CD4-positive, CD25-positive, alpha-beta regulatory T cell (primary cell): ENCODE measurements around the gene SORCS1. TPM values are rescaled to one million over a fixed set of nuclear protein-coding genes. Genes with fewer than 3 reads are reported as not detected.

ENCODE experiments used
- ATAC-seq, 2 donors: fragments of 150-1000 bp; cut with Tn5 transposase; one replicate each; pipeline ENCODE4 v1.10.0; 2021; ENCODE audit warnings: low read depth in 2 of 2, moderate number of reproducible peaks in 2 of 2, moderate library complexity in 1 of 2
- DNase-seq, 3 donors: peaks; one replicate each; pipeline versions ENCODE4 v3.0.0 to v3.0.0-alpha.2; 2012 to 2022; ENCODE audit warnings: mixed read lengths in 1 of 3
- H3K27ac ChIP-seq: one replicate; pipeline ENCODE4 v1.7.0; 2013; ENCODE audit warnings: mild to moderate bottlenecking, low read length; ENCODE audit not compliant: insufficient read depth, poor library complexity, severe bottlenecking
- H3K27me3 ChIP-seq: one replicate; pipeline ENCODE4 v1.7.0; 2013; ENCODE audit warnings: low read length; ENCODE audit not compliant: control insufficient read depth, insufficient read depth
- H3K36me3 ChIP-seq: one replicate; pipeline ENCODE4 v1.7.0; 2013; ENCODE audit warnings: mild to moderate bottlenecking, low read length, moderate library complexity; ENCODE audit not compliant: control insufficient read depth, insufficient read depth
- H3K4me1 ChIP-seq: 2 replicates; pipeline ENCODE4 v1.7.0; 2013; ENCODE audit warnings: mild to moderate bottlenecking, low read length; ENCODE audit not compliant: insufficient read depth, control insufficient read depth, poor library complexity, severe bottlenecking
- H3K4me3 ChIP-seq: one replicate; pipeline ENCODE4 v1.7.0; 2013; ENCODE audit warnings: low read depth, mild to moderate bottlenecking, low read length, moderate library complexity
- H3K9me3 ChIP-seq, 2 experiments: 1 replicate in 1 of 2; 2 replicates in 1 of 2; pipeline ENCODE4 v1.7.0; 2013; ENCODE audit warnings: low read length in 2 of 2, mild to moderate bottlenecking in 1 of 2, moderate library complexity in 1 of 2; ENCODE audit not compliant: control insufficient read depth in 2 of 2
- H3K27ac Mint-ChIP-seq, 3 donors: one replicate each; pipeline ENCODE4 v1.8.0; 2020 to 2022; ENCODE audit warnings: mild to moderate bottlenecking in 3 of 3, mixed read lengths in 3 of 3, moderate library complexity in 2 of 3
- H3K27me3 Mint-ChIP-seq: one replicate; pipeline ENCODE4 v1.8.0; 2022; ENCODE audit warnings: mild to moderate bottlenecking, mixed read lengths
- H3K36me3 Mint-ChIP-seq: one replicate; pipeline ENCODE4 v1.8.0; 2020; ENCODE audit warnings: mixed read lengths
- H3K4me1 Mint-ChIP-seq, 4 donors: one replicate each; pipeline ENCODE4 v1.8.0; 2020 to 2022; ENCODE audit warnings: mixed read lengths in 4 of 4, mild to moderate bottlenecking in 1 of 4
- H3K4me3 Mint-ChIP-seq, 4 donors: one replicate each; pipeline ENCODE4 v1.8.0; 2020 to 2022; ENCODE audit warnings: mild to moderate bottlenecking in 4 of 4, mixed read lengths in 4 of 4, moderate library complexity in 3 of 4
- H3K9me3 Mint-ChIP-seq, 7 donors: one replicate each; pipeline ENCODE4 v1.8.0; 2020 to 2022; ENCODE audit warnings: mixed read lengths in 7 of 7, mild to moderate bottlenecking in 3 of 7, moderate library complexity in 2 of 7
- polyA plus RNA-seq, 4 donors: library from polyadenylated mRNA; unstranded; fragments of 300-500 nt; fragmentation: Illumina TruSeq; gene quantifications; one replicate each; pipeline ENCODE4 v1.2.3, GENCODE V29; 2021
- total RNA-seq: library from RNA; stranded (reverse); gene quantifications from one replicate; pipeline ENCODE4 v1.2.3, GENCODE V29; 2022

Gene SORCS1
- total and polyA plus RNA-seq, 5 donors from 2014 or later = not detected

DNA sequence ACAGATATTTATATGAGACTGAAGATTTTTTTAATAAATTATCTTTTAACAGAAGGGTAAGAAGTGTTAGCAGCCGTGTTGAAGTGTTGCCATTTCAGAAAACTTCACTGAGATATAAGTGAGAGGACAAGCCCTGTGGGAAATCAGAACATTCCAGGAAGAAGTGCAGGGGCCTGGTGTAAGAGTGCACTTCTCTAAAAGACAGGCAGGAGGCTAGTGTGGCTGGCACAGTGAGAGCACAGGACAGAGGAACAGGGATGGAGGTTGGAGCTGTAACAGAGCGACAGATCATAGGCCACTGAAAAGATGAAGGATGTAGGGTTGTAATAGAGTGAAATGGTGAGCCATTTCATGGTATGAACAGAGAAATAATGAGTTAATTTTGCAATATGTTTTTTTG is 608.9 kb downstream of the SORCS1 start:
- no peaks in the 10 kb centered on the region for H3K27me3 Mint-ChIP-seq
- H3K36me3 Mint-ChIP-seq = no peaks in the 10 kb centered on the region
- Histone ChIP-seq H3K36me3 (no peaks in the 10 kb centered on the region), H3K4me3 (no peak overlapping the region), H3K27me3 (no peaks in the 10 kb centered on the region), H3K4me1 (no peaks in the 10 kb centered on the region), H3K9me3 (peaks cover 0 to 4% of the 10 kb centered on the region in 2 experiments), H3K27ac (no peak overlapping the region)
- peak overlapping the region in 1 of 3 donors; percentile 74 for H3K27ac Mint-ChIP-seq
- peaks cover 2 to 21% (median 4%) of the 10 kb centered on the region in 7 donors for H3K9me3 Mint-ChIP-seq
- no peak for ATAC-seq
- no peaks in the 10 kb centered on the region for H3K4me1 Mint-ChIP-seq
- H3K4me3 Mint-ChIP-seq = no peak overlapping the region
- DNase-seq = no peak

DNA sequence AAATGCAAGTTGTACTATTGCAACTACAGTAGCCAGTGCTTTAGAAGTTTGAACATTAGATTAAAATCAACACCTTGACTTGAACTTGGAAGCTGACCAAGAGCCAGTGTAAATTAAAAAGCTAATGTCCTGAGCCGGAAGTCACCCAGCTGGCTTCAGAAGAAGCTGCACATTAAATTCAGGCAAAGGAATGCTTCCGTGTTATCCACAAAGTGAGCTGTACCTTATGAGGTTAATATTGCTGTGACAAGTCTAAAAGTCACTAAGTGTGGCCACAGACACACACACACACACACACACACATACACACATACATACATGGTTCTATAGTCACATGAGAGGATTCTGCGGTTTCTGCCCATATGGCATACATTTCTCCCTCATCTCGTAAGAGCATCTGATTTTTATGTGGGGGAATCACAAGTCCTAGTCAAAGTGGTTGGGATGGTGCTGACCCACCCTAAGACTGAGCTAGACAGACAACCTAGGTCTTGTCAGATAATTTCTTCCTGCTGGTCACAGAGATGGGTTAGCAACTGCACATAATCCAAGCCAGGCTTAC is 612.9 kb downstream of the SORCS1 start:
- Mint-ChIP-seq H3K36me3 (no peaks in the 10 kb centered on the region), H3K27ac (no peak overlapping the region), H3K9me3 (peaks cover 0 to 15% (median 7%) of the 10 kb centered on the region in 7 donors), H3K4me1 (no peaks in the 10 kb centered on the region), H3K27me3 (no peaks in the 10 kb centered on the region), H3K4me3 (no peak overlapping the region)
- ATAC-seq (no peak), DNase-seq (no peak)
- no peak overlapping the region for H3K27ac ChIP-seq
- no peaks in the 10 kb centered on the region for H3K27me3 ChIP-seq
- no peaks in the 10 kb centered on the region for H3K4me1 ChIP-seq
- H3K36me3 ChIP-seq = no peaks in the 10 kb centered on the region
- H3K9me3 ChIP-seq = no peaks in the 10 kb centered on the region
- H3K4me3 ChIP-seq = no peak overlapping the region

DNA sequence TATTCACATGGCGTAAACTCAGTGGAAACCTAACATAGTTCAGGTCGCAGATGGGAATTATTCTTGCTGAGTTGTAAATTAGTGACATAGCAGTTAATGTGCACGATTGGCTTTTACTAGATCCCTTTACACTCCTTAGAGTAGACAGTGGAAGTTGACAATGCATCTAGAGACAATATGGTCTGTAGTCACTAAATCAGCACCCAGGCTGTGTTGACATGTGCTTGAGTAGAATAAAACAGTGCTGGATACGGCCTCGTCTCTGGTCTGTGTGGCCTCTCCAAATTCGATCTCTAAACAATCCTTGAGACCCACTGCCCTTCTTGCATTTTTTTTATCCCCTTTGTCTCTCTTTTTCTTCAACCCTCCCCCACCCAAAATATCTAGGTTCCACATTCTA is 615.7 kb downstream of the SORCS1 start:
- no peaks in the 10 kb centered on the region for H3K9me3 ChIP-seq
- H3K4me1 ChIP-seq = no peaks in the 10 kb centered on the region
- no peaks in the 10 kb centered on the region for H3K27me3 ChIP-seq
- Mint-ChIP-seq H3K27ac (no peak overlapping the region), H3K9me3 (peaks cover 0 to 12% (median 8%) of the 10 kb centered on the region in 7 donors), H3K4me3 (no peak overlapping the region), H3K27me3 (no peaks in the 10 kb centered on the region), H3K4me1 (no peaks in the 10 kb centered on the region), H3K36me3 (no peaks in the 10 kb centered on the region)
- no peaks in the 10 kb centered on the region for H3K36me3 ChIP-seq
- no peak overlapping the region for H3K27ac ChIP-seq
- no peak for DNase-seq
- H3K4me3 ChIP-seq = no peak overlapping the region
- ATAC-seq = no peak

DNA sequence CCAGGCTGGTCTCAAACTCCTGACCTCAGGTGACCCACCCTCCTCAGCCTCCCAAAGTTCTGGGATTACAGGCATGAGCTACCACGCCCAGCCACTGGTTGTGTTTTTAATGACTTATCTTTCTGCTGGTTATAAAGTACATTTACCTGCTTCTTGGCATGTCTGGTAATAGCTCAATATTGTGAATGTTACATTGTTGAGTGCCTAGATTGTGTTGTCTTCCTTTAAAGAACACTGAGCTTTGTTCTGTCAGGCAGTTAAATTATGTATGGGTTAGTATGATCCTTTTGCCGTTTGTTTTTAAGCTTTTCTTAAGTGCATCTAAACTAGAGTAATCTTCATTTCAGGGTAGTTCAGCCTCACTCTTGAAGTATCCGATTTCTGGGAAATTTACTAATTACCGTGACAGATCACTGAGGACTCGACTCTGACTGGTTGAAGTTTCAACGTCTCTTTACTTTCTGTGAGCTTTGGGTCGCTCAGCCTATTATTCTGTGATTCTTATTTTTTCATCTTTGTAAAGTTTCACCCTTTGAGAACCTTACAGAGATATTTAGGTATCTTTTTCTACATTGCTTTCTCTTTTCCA is 617.4 kb downstream of the SORCS1 start:
- Histone ChIP-seq H3K36me3 (no peaks in the 10 kb centered on the region), H3K27me3 (no peaks in the 10 kb centered on the region), H3K4me1 (no peaks in the 10 kb centered on the region), H3K27ac (no peak overlapping the region), H3K9me3 (no peaks in the 10 kb centered on the region), H3K4me3 (no peak overlapping the region)
- no peak for ATAC-seq
- DNase-seq = no peak
- H3K9me3 Mint-ChIP-seq = peaks cover 2 to 11% (median 9%) of the 10 kb centered on the region in 7 donors
- no peaks in the 10 kb centered on the region for H3K4me1 Mint-ChIP-seq
- no peaks in the 10 kb centered on the region for H3K27me3 Mint-ChIP-seq
- no peak overlapping the region for H3K4me3 Mint-ChIP-seq
- H3K27ac Mint-ChIP-seq = no peak overlapping the region
- no peaks in the 10 kb centered on the region for H3K36me3 Mint-ChIP-seq

DNA sequence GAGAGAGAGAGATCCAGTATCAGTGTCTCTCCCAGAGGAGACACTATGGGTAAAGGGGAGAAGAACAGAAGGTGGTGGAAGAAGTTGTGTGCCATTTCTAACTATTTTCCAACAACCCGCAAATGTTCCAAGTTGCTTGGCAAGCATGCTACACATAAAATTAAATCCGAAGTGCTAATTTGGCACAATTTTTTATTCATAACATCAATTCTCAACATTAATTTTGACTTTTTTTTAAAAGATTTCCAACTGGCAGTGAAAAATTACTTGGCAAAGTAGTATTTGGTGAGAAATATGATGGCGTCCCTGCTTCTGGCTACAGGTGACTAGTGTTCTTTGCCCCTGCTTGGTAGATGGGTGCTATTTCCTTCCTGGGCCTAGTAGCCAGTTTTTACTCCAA is 622.0 kb downstream of the SORCS1 start:
- no peaks in the 10 kb centered on the region for H3K9me3 ChIP-seq
- Mint-ChIP-seq H3K36me3 (no peaks in the 10 kb centered on the region), H3K27ac (no peak overlapping the region), H3K9me3 (peaks cover 0 to 13% (median 4%) of the 10 kb centered on the region in 7 donors), H3K4me1 (no peaks in the 10 kb centered on the region), H3K27me3 (no peaks in the 10 kb centered on the region), H3K4me3 (no peak overlapping the region)
- no peaks in the 10 kb centered on the region for H3K36me3 ChIP-seq
- DNase-seq (no peak), ATAC-seq (no peak)
- no peak overlapping the region for H3K27ac ChIP-seq
- no peak overlapping the region for H3K4me3 ChIP-seq
- H3K27me3 ChIP-seq = no peaks in the 10 kb centered on the region
- H3K4me1 ChIP-seq = no peaks in the 10 kb centered on the region

DNA sequence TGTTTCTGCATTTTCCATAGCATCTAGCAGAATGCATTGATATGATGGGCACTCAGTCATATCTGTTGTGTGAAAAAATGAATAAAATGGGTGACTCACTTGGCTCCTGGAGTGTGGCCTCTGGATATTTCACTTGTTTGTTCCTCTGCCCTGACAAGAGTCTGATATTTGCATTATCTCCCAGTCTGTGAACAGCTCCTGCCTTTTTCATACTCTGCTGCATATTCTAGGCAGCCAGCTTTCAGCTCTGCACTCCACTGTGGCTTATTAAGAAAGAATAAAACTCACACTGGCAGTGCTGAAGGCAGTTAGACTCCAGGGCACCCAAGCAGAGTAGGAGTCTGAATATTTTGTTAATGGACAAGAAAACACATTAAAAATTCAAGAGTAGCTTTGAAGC is 623.9 kb downstream of the SORCS1 start:
- no peak for ATAC-seq
- no peaks in the 10 kb centered on the region for H3K36me3 Mint-ChIP-seq
- no peak overlapping the region for H3K4me3 Mint-ChIP-seq
- Histone ChIP-seq H3K36me3 (no peaks in the 10 kb centered on the region), H3K4me1 (no peaks in the 10 kb centered on the region), H3K9me3 (no peaks in the 10 kb centered on the region), H3K27me3 (no peaks in the 10 kb centered on the region), H3K27ac (no peak overlapping the region), H3K4me3 (no peak overlapping the region)
- H3K9me3 Mint-ChIP-seq = peaks cover 0 to 13% (median 2%) of the 10 kb centered on the region in 7 donors
- H3K4me1 Mint-ChIP-seq = no peaks in the 10 kb centered on the region
- no peaks in the 10 kb centered on the region for H3K27me3 Mint-ChIP-seq
- no peak for DNase-seq
- H3K27ac Mint-ChIP-seq = no peak overlapping the region

DNA sequence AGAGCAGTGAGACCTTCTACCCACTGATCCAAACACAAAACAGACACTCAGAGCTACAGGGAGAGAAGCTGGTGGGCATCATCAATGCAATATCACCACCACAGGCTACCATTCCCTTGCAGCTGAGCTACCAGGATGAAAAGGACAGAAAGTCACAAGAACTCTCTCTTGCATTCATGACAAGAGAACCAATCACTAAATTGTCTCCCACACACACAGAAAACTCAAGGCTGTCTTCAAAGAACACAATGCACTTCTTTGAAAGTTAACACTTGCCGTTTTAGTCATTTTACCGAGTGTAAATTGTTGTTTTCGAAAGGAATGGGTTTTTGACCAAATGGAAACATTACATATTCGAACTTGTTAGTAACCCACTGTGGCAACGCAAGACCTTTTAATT is 626.6 kb downstream of the SORCS1 start:
- H3K9me3 Mint-ChIP-seq = peaks cover 0 to 13% (median 2%) of the 10 kb centered on the region in 7 donors
- no peaks in the 10 kb centered on the region for H3K4me1 Mint-ChIP-seq
- H3K4me3 Mint-ChIP-seq = no peak overlapping the region
- no peaks in the 10 kb centered on the region for H3K4me1 ChIP-seq
- no peaks in the 10 kb centered on the region for H3K27me3 Mint-ChIP-seq
- H3K36me3 ChIP-seq = no peaks in the 10 kb centered on the region
- H3K4me3 ChIP-seq = no peak overlapping the region
- no peak overlapping the region for H3K27ac ChIP-seq
- ATAC-seq (no peak), DNase-seq (no peak)
- H3K27me3 ChIP-seq = no peaks in the 10 kb centered on the region
- H3K36me3 Mint-ChIP-seq = no peaks in the 10 kb centered on the region
- no peaks in the 10 kb centered on the region for H3K9me3 ChIP-seq
- H3K27ac Mint-ChIP-seq = no peak overlapping the region

DNA sequence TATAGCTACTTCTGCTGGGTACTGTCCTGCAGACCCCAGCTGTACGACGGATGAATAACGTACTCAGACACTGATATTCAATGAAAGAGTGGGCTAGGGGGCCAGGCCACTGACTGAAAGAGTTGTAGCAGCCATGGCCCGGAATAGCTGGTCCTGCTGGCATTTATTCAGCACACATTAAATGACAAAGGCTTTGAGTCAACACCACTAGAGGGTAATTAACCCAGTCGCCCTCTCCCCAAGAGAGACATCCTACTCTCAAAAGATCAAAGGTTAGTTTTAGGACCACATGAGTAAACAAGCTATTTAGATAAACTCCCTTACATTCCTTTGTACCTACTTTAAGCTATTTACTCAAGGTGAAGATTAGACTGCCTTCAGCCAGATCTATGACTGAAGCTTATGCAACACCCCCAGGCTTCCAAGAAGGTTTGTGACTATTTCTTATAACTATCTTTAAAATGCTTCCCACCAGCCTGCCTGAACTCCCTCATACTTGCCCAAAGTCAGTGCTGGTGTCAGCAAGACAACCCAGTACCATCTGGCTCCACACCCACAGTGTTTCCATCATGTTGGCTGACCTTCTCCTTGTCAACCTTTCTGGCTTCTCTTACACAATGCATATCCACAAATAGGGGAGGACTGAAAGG is 629.1 kb downstream of the SORCS1 start:
- Histone ChIP-seq H3K27ac (no peak overlapping the region), H3K27me3 (no peaks in the 10 kb centered on the region), H3K36me3 (no peaks in the 10 kb centered on the region), H3K4me1 (no peaks in the 10 kb centered on the region), H3K4me3 (no peak overlapping the region), H3K9me3 (no peaks in the 10 kb centered on the region)
- no peak for DNase-seq
- ATAC-seq = no peak
- H3K36me3 Mint-ChIP-seq = no peaks in the 10 kb centered on the region
- no peak overlapping the region for H3K4me3 Mint-ChIP-seq
- H3K27me3 Mint-ChIP-seq = no peaks in the 10 kb centered on the region
- no peaks in the 10 kb centered on the region for H3K4me1 Mint-ChIP-seq
- H3K27ac Mint-ChIP-seq = no peak overlapping the region
- peaks cover 0 to 13% (median 3%) of the 10 kb centered on the region in 7 donors for H3K9me3 Mint-ChIP-seq
